Measurements from ENCODE around the gene CCDC159. TPM values are rescaled to one million over a fixed set of nuclear protein-coding genes. Genes with fewer than 3 reads are reported as not detected.
"Not testable (repeated sequence)": the region's sequence is repeated elsewhere in the genome, so short reads cannot be mapped to it uniquely, and the experiment has no call there.

The CCDC159 gene
- total and polyA plus RNA-seq, 2 of the 4 experiments (the other 2 are of a cell fraction), result 4.7 to 14.0 TPM

GRCh38 chr19:11349171-11349570 lies 2.9 kb downstream of the CCDC159 start:
- H3K56ac ChIP-seq (ENCODE audit: extremely low read depth, insufficient read depth, low read length), result no peak overlapping the region
- H2AFZ ChIP-seq (replicated peaks; ENCODE audit: low read length, poor library complexity), result no peak overlapping the region
- no peak overlapping the region for H4K8ac ChIP-seq (ENCODE audit: low read depth in 2 of 2, low read length in 2 of 2)
- H3K4me3 ChIP-seq (ENCODE audit: insufficient read depth, low read depth, low read length), result no peak overlapping the region
- H3K36me3 ChIP-seq (ENCODE audit: control insufficient read depth, insufficient read depth, low read length), result no peaks in the 10 kb centered on the region
- no CpG with 5 or more reads among the region's 4 CpGs for WGBS, 2 experiments (ENCODE audit: extremely low coverage in 2 of 2, insufficient read length in 1 of 2)
- H3K27ac ChIP-seq (ENCODE audit: insufficient read depth, low read length), result no peak overlapping the region
- peaks cover 8% of the 10 kb centered on the region for H3K4me1 ChIP-seq (ENCODE audit: control insufficient read depth, insufficient read depth, low read length)
- no peak for DNase-seq
- H3K9me1 ChIP-seq (ENCODE audit: insufficient read depth, low read length), result peaks cover 5% of the 10 kb centered on the region
- H3K18ac ChIP-seq (ENCODE audit: low read depth, low read length), result no peak overlapping the region
- peaks cover 2% of the 10 kb centered on the region; the same call in 1 of the 2 replicates for H4K20me1 ChIP-seq (ENCODE audit: insufficient read depth, low read length)
- H3K4me2 ChIP-seq (ENCODE audit: low read depth, low read length), result no peak overlapping the region
- CTCF ChIA-PET, result no interaction called here
- H2BK15ac ChIP-seq (ENCODE audit: low read depth, low read length), result no peak overlapping the region
- no peak overlapping the region for H4K91ac ChIP-seq (ENCODE audit: insufficient read depth, low read depth, low read length)
- no peak for TF ChIP-seq FOS (IDR thresholded peaks at IDR 0.05; ENCODE audit: low read depth, low read length)
- no peak overlapping the region for H2AK9ac ChIP-seq (replicated peaks; ENCODE audit: low read depth, low read length, poor library complexity)
- no peak overlapping the region for H3K23ac ChIP-seq (ENCODE audit: low read depth, low read length)
- no peak overlapping the region for H2BK5ac ChIP-seq (ENCODE audit: low read depth, low read length, poor library complexity, severe bottlenecking)
- H3K14ac ChIP-seq (replicated peaks; ENCODE audit: low read depth, low read length), result no peak overlapping the region
- no peak for ATAC-seq (ENCODE audit: low read depth)
- no peak overlapping the region for H3K4ac ChIP-seq (ENCODE audit: low read depth, low read length)
- no TSS peak for BruUV-seq (replicated peaks)
- no peak overlapping the region for H2BK120ac ChIP-seq (ENCODE audit: low read depth, low read length)
- no peak overlapping the region for H2BK20ac ChIP-seq (ENCODE audit: low read depth, low read length)
- H3K9me3 ChIP-seq (ENCODE audit: control insufficient read depth, insufficient read depth, low read length), result peaks cover 8% of the 10 kb centered on the region; the same call in 1 of the 2 replicates
- peaks cover 10 to 16% of the 10 kb centered on the region in 2 experiments; a peak in 3 of 4 replicates for H3K79me1 ChIP-seq (ENCODE audit: low read depth in 1 of 2, low read length in 2 of 2)
- no peak overlapping the region for H3K9ac ChIP-seq (ENCODE audit: low read depth, low read length)
- intact Hi-C loops (cut with micrococcal nuclease) (no loop called here), in situ Hi-C loops (cut with MboI; ENCODE audit: low sequenced_read_pairs) (no loop called here), dilution Hi-C loops (cut with HindIII; ENCODE audit: low sequenced_read_pairs, unreplicated experiment) (no loop called here)
- no peak overlapping the region for H2AK5ac ChIP-seq (ENCODE audit: low read depth, low read length)
- POLR2A ChIA-PET (ENCODE audit: unreplicated experiment), result no interaction called here
- H3K27me3 ChIP-seq (ENCODE audit: control insufficient read depth, insufficient read depth, low read length), result no peaks in the 10 kb centered on the region
- no peak overlapping the region for H4K5ac ChIP-seq (ENCODE audit: low read depth, low read length)

DNA sequence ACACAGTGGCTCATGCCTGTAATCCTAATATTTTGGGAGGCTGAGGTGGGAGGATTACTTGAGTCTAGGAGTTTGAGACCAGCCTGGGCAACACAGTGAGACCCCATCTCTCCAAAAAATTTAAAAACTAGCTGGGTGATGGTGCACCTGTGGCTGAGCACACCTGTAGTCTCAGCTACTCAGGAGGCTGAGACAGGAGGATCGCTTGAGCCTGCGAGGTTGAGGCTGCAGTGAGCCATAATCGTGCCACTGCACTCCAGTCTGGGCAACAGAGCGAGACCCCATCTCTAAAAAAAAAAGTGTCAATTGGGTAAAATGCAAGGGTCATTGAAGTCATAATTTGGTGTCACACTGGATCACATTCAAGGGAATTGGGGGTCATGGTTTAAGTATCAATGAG lies 7.8 kb downstream of the CCDC159 start:
- H2AK5ac ChIP-seq (ENCODE audit: low read depth, low read length); H3K4ac ChIP-seq (ENCODE audit: low read depth, low read length); H3K27me3 ChIP-seq (ENCODE audit: control insufficient read depth, insufficient read depth, low read length); DNase-seq; H2AFZ ChIP-seq (replicated peaks; ENCODE audit: low read length, poor library complexity); H3K9me3 ChIP-seq (ENCODE audit: control insufficient read depth, insufficient read depth, low read length); ATAC-seq (ENCODE audit: low read depth); H3K4me3 ChIP-seq (ENCODE audit: insufficient read depth, low read depth, low read length); H3K36me3 ChIP-seq (ENCODE audit: control insufficient read depth, insufficient read depth, low read length); dilution Hi-C loops (cut with HindIII; ENCODE audit: low sequenced_read_pairs, unreplicated experiment); H2BK20ac ChIP-seq (ENCODE audit: low read depth, low read length); H3K56ac ChIP-seq (ENCODE audit: extremely low read depth, insufficient read depth, low read length); H3K27ac ChIP-seq (ENCODE audit: insufficient read depth, low read length); in situ Hi-C loops (cut with MboI; ENCODE audit: low sequenced_read_pairs); H3K9ac ChIP-seq (ENCODE audit: low read depth, low read length); H3K4me1 ChIP-seq (ENCODE audit: control insufficient read depth, insufficient read depth, low read length); H2BK15ac ChIP-seq (ENCODE audit: low read depth, low read length); H4K5ac ChIP-seq (ENCODE audit: low read depth, low read length); H2BK120ac ChIP-seq (ENCODE audit: low read depth, low read length); POLR2A ChIA-PET (ENCODE audit: unreplicated experiment); H2AK9ac ChIP-seq (replicated peaks; ENCODE audit: low read depth, low read length, poor library complexity); H3K18ac ChIP-seq (ENCODE audit: low read depth, low read length); intact Hi-C loops (cut with micrococcal nuclease); H2BK5ac ChIP-seq (ENCODE audit: low read depth, low read length, poor library complexity, severe bottlenecking); H3K14ac ChIP-seq (replicated peaks; ENCODE audit: low read depth, low read length); H3K23ac ChIP-seq (ENCODE audit: low read depth, low read length); H3K4me2 ChIP-seq (ENCODE audit: low read depth, low read length); H4K8ac ChIP-seq (ENCODE audit: low read depth in 2 of 2, low read length in 2 of 2); H4K91ac ChIP-seq (ENCODE audit: insufficient read depth, low read depth, low read length); BruUV-seq (replicated peaks): not testable (repeated sequence)
- 100% methylated on average over 2 of the region's 4 CpGs; no CpG with 5 or more reads in 1 of the 2 experiments for WGBS, 2 experiments (ENCODE audit: extremely low coverage in 2 of 2, insufficient read length in 1 of 2)
- peaks cover 13 to 23% of the 10 kb centered on the region in 2 experiments for H3K79me1 ChIP-seq (ENCODE audit: low read depth in 1 of 2, low read length in 2 of 2)
- H3K9me1 ChIP-seq (ENCODE audit: insufficient read depth, low read length), result peaks cover 16% of the 10 kb centered on the region
- CTCF ChIA-PET, result interaction anchor here (1.3 kb wide), 1 partner anchor 27 kb away, joined by 3 read pairs; no protein-coding TSS in a partner anchor
- H4K20me1 ChIP-seq (ENCODE audit: insufficient read depth, low read length), result peaks cover 16% of the 10 kb centered on the region

All from IMR-90 (cell line).